Right kidney (tissue), 1 donor: ENCODE measurements around the gene CBLN4.

Source experiments
- DNase-seq: peaks from one replicate; pipeline ENCODE4 v3.0.0-alpha.2; 2016

CBLN4 gene

DNA sequence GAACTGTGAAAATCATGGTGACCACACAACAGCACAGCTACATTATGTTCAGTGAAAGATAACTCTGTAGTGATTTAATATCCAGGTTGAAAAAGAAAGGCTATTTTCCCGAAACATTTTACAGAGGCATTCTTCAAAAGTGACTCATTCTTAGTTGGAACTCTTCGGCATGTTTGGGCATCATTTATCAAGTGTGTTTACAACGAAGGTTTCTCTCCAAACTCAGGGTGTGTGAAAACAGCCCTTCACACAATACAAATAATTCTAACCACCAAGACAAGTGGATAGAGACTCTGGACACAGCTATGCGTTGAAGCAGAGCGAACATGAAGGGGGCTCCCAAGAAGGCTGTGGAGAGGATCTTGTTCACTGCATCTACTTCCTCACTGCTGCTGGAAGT, 57.6 kb downstream of the CBLN4 start:
- DNase-seq: no peak
